MCF 10A (cell line): ENCODE results near the gene PRKN. TPM values are rescaled to one million over a fixed set of nuclear protein-coding genes. Genes with fewer than 3 reads are reported as not detected.

ENCODE experiments used
- BruUV-seq: library from RNA; stranded (reverse); fragments of 400-500 nt; replicated peaks from 2 replicates; lab custom pipeline; 2021; lab: Mats Ljungman, UMichigan
- CTCF ChIA-PET: fragments of 300-600 bp; sonication (Branson Sonifier 250); formaldehyde crosslinking; extraction: SDS; loops from one replicate; lab custom pipeline; 2021; ENCODE audit warnings: antibody characterized with exemption, inconsistent platforms; lab: Yijun Ruan, JAX
- POLR2A ChIA-PET: fragments of 300-600, 350-650 bp; sonication (Branson Sonifier 250); formaldehyde crosslinking; extraction: SDS; loops from one replicate; lab custom pipeline; 2020; ENCODE audit warnings: antibody characterized with exemption, inconsistent platforms; lab: Yijun Ruan, JAX
- DNase-seq: peaks from one replicate; pipeline ENCODE4 v3.0.0-alpha.2; 2018; ENCODE audit not compliant: unreplicated experiment
- H3K27ac Mint-ChIP-seq: one replicate; pipeline ENCODE4 v1.8.0; 2022; ENCODE audit warnings: mild to moderate bottlenecking, low read depth, mixed read lengths; ENCODE audit not compliant: unreplicated experiment
- H3K27me3 Mint-ChIP-seq: one replicate; pipeline ENCODE4 v1.8.0; 2022; ENCODE audit warnings: mixed read lengths; ENCODE audit not compliant: insufficient read depth, unreplicated experiment
- H3K36me3 Mint-ChIP-seq: one replicate; pipeline ENCODE4 v1.8.0; 2022; ENCODE audit warnings: mild to moderate bottlenecking, moderate library complexity, mixed read lengths; ENCODE audit not compliant: insufficient read depth, unreplicated experiment
- H3K4me1 Mint-ChIP-seq: one replicate; pipeline ENCODE4 v1.8.0; 2022; ENCODE audit warnings: mixed read lengths; ENCODE audit not compliant: insufficient read depth, unreplicated experiment
- H3K4me3 Mint-ChIP-seq: one replicate; pipeline ENCODE4 v1.8.0; 2022; ENCODE audit warnings: mild to moderate bottlenecking, moderate library complexity, mixed read lengths; ENCODE audit not compliant: unreplicated experiment
- H3K9me3 Mint-ChIP-seq: one replicate; pipeline ENCODE4 v1.8.0; 2022; ENCODE audit warnings: mixed read lengths; ENCODE audit not compliant: unreplicated experiment
- CTCF ChIP-seq: fragments of 200-600 bp; IDR thresholded peaks from one replicate; pipeline ENCODE4 v1.8.0; 2022; ENCODE audit warnings: antibody characterized with exemption, mild to moderate bottlenecking; ENCODE audit not compliant: unreplicated experiment
- intact Hi-C: fragments of 100-400 bp; cut with micrococcal nuclease; formaldehyde crosslinking; loops from 2 replicates; pipeline ENCODE4 v1.14.1; 2022
- total RNA-seq: library from RNA; stranded (reverse); gene quantifications from 2 replicates; pipeline ENCODE4 v1.2.3, GENCODE V29; 2022

Gene PRKN
- total RNA-seq, 1 experiment from 2014 or later: 2.5 TPM

- no peak for TF ChIP-seq CTCF
- no peak overlapping the region for H3K4me3 Mint-ChIP-seq
- H3K4me1 Mint-ChIP-seq: peaks cover 6% of the 10 kb centered on the region
- no peaks in the 10 kb centered on the region for H3K27me3 Mint-ChIP-seq
- no peaks in the 10 kb centered on the region for H3K36me3 Mint-ChIP-seq
- DNase-seq: peak; percentile 38
- peak overlapping the region; percentile 18 for H3K27ac Mint-ChIP-seq
- no peaks in the 10 kb centered on the region for H3K9me3 Mint-ChIP-seq
- intact Hi-C loops: no loop called here
- POLR2A ChIA-PET: interaction anchor here (0.8 to 1.3 kb wide), 2 partner anchors 36 to 86 kb away, joined by 3 to 4 read pairs; no protein-coding TSS in a partner anchor
- BruUV-seq: TSS peak; percentile 42
- CTCF ChIA-PET: interaction anchor here (0.6 kb wide), 1 partner anchor 1126 kb away, joined by 3 read pairs; no protein-coding TSS in a partner anchor
Observed at GRCh38 chr6:161584051-161584450, 1143.5 kb downstream of the PRKN start.

- H3K4me3 Mint-ChIP-seq: no peak overlapping the region
- POLR2A ChIA-PET: interaction anchor here (1.3 kb wide), 1 partner anchor 36 kb away, joined by 4 read pairs; no protein-coding TSS in a partner anchor
- CTCF ChIA-PET: interaction anchor here (0.6 kb wide), 2 partner anchors 160 to 1126 kb away, joined by 3 read pairs; no protein-coding TSS in a partner anchor
- peak overlapping the region; percentile 18 for H3K27ac Mint-ChIP-seq
- no peak for TF ChIP-seq CTCF
- no TSS peak for BruUV-seq
- intact Hi-C loops: no loop called here
- H3K4me1 Mint-ChIP-seq: peaks cover 6% of the 10 kb centered on the region
- peak; percentile 24 for DNase-seq
- H3K36me3 Mint-ChIP-seq: no peaks in the 10 kb centered on the region
- no peaks in the 10 kb centered on the region for H3K27me3 Mint-ChIP-seq
- H3K9me3 Mint-ChIP-seq: no peaks in the 10 kb centered on the region
Observed at GRCh38 chr6:161583584-161583983, 1144.0 kb downstream of the PRKN start.

GRCh38 chr6:161578478-161578877 is 1149.1 kb downstream of the PRKN start:
- Mint-ChIP-seq H3K36me3 (no peaks in the 10 kb centered on the region), H3K4me3 (no peak overlapping the region), H3K4me1 (no peaks in the 10 kb centered on the region), H3K9me3 (peaks cover 7% of the 10 kb centered on the region), H3K27ac (no peak overlapping the region), H3K27me3 (no peaks in the 10 kb centered on the region)
- CTCF ChIA-PET: interaction anchor here (0.6 kb wide), 1 partner anchor 182 kb away, joined by 3 read pairs; no protein-coding TSS in a partner anchor
- no TSS peak for BruUV-seq
- POLR2A ChIA-PET: no interaction called here
- no peak for DNase-seq
- intact Hi-C loops: no loop called here
- TF ChIP-seq CTCF: no peak

GRCh38 chr6:161575523-161576254 is 1151.9 kb downstream of the PRKN start:
- no peak for DNase-seq
- no peak for TF ChIP-seq CTCF
- BruUV-seq: no TSS peak
- intact Hi-C loops: no loop called here
- Mint-ChIP-seq H3K27ac (no peak overlapping the region), H3K4me3 (no peak overlapping the region), H3K4me1 (no peaks in the 10 kb centered on the region), H3K27me3 (no peaks in the 10 kb centered on the region), H3K9me3 (peaks cover 7% of the 10 kb centered on the region), H3K36me3 (no peaks in the 10 kb centered on the region)
- ChIA-PET CTCF (interaction anchor here (0.6 kb wide), 1 partner anchor 439 kb away, joined by 4 read pairs; no protein-coding TSS in a partner anchor), POLR2A (no interaction called here)
